Uterus (tissue), 2 donors: ENCODE results near the gene GNAT2.

ENCODE experiments used
- CTCF ChIP-seq, 4 experiments: fragments of 200-600 bp in 2 of 4; fragments of 450-650 bp in 2 of 4; sonication (generic) in 2 of 4; IDR thresholded peaks; one replicate each; pipeline ENCODE4 v1.5.1; 2016 to 2019; ENCODE audit warnings: antibody characterized with exemption in 4 of 4, mild to moderate bottlenecking in 2 of 4, moderate library complexity in 1 of 4
- POLR2A ChIP-seq, 2 donors: fragments of 450-650 bp; IDR thresholded peaks; one replicate each; pipeline ENCODE4 v1.6.1; 2016; ENCODE audit warnings: antibody characterized with exemption in 2 of 2, mild to moderate bottlenecking in 1 of 2, moderate library complexity in 1 of 2

GRCh38 chr1:109634771-109635750 is 15.6 kb upstream of the GNAT2 start:
- TF ChIP-seq CTCF (IDR thresholded peaks at IDR 0.05) (no peak), POLR2A (IDR thresholded peaks at IDR 0.05) (no peak)
